Right kidney (tissue), 9 donors: ENCODE results near the gene SLC36A1.
"Not testable (repeated sequence)": the region's sequence is repeated elsewhere in the genome, so short reads cannot be mapped to it uniquely, and the experiment has no call there.

ENCODE experiments used
- DNase-seq: peaks from one replicate; pipeline ENCODE4 v3.0.0-alpha.2; 2016
- long read RNA-seq, 8 donors: transcript quantifications; one replicate each; lab custom pipeline, GENCODE V29; 2026

The SLC36A1 gene
- long read RNA-seq, donor 1, full-length matches to known transcripts: 1 of 1 reads
- long read RNA-seq, donor 1, partial matches to known transcripts: 0 of 1 reads
- long read RNA-seq, donor 1, other reads (novel, unspliced or antisense): 0 of 1 reads
- long read RNA-seq, donor 2, full-length matches to known transcripts: 1 of 1 reads
- long read RNA-seq, donor 2, partial matches to known transcripts: 0 of 1 reads
- long read RNA-seq, donor 2, other reads (novel, unspliced or antisense): 0 of 1 reads
- long read RNA-seq, donor 3, full-length matches to known transcripts: 1 of 1 reads
- long read RNA-seq, donor 3, partial matches to known transcripts: 0 of 1 reads
- long read RNA-seq, donor 3, other reads (novel, unspliced or antisense): 0 of 1 reads
- long read RNA-seq, donor 4, full-length matches to known transcripts: 1 of 17 reads
- long read RNA-seq, donor 4, partial matches to known transcripts: 16 of 17 reads
- long read RNA-seq, donor 4, other reads (novel, unspliced or antisense): 0 of 17 reads
- long read RNA-seq, donor 5, full-length matches to known transcripts: 2 of 2 reads
- long read RNA-seq, donor 5, partial matches to known transcripts: 0 of 2 reads
- long read RNA-seq, donor 5, other reads (novel, unspliced or antisense): 0 of 2 reads
- long read RNA-seq, donor 6, full-length matches to known transcripts: 1 of 1 reads
- long read RNA-seq, donor 6, partial matches to known transcripts: 0 of 1 reads
- long read RNA-seq, donor 6, other reads (novel, unspliced or antisense): 0 of 1 reads
- long read RNA-seq, donor 7, partial matches to known transcripts: 0 of 1 reads
- long read RNA-seq, donor 7, other reads (novel, unspliced or antisense): 0 of 1 reads
- long read RNA-seq, donor 8, full-length matches to known transcripts: 1 of 1 reads
- long read RNA-seq, donor 8, partial matches to known transcripts: 0 of 1 reads
- long read RNA-seq, donor 8, other reads (novel, unspliced or antisense): 0 of 1 reads

GRCh38 chr5:151447174-151448037 is at the start of gene SLC36A1:
SLC36A1 (plus strand) TSS chr5:151447603; CDS start chr5:151458793, 11,190 bp downstream.
- peak; percentile 92 for DNase-seq

GRCh38 chr5:151405334-151406160 is 41.9 kb upstream of the SLC36A1 start:
- no peak for DNase-seq

GRCh38 chr5:151406322-151406947 is 41.0 kb upstream of the SLC36A1 start:
- DNase-seq: no peak

- DNase-seq: no peak
Measured at GRCh38 chr5:151408591-151409230, 38.7 kb upstream of the SLC36A1 start.

GRCh38 chr5:151413800-151414199 is 33.6 kb upstream of the SLC36A1 start:
- DNase-seq: no peak

- no peak for DNase-seq
Measured at GRCh38 chr5:151414536-151414935, 32.9 kb upstream of the SLC36A1 start.

GRCh38 chr5:151417712-151418111 is 29.7 kb upstream of the SLC36A1 start:
- no peak for DNase-seq

GRCh38 chr5:151420127-151420526 is 27.3 kb upstream of the SLC36A1 start:
- no peak for DNase-seq

GRCh38 chr5:151424892-151425523 is 22.4 kb upstream of the SLC36A1 start:
- DNase-seq: no peak

GRCh38 chr5:151426347-151426746 is 21.1 kb upstream of the SLC36A1 start:
- DNase-seq: not testable (repeated sequence)

GRCh38 chr5:151427258-151427657 is 20.1 kb upstream of the SLC36A1 start:
- no peak for DNase-seq

- DNase-seq: no peak
Measured at GRCh38 chr5:151430731-151431130, 16.7 kb upstream of the SLC36A1 start.

- DNase-seq: no peak
Measured at GRCh38 chr5:151431666-151432065, 15.7 kb upstream of the SLC36A1 start.

- no peak for DNase-seq
Measured at GRCh38 chr5:151432210-151432609, 15.2 kb upstream of the SLC36A1 start.

GRCh38 chr5:151434570-151435237 is 12.7 kb upstream of the SLC36A1 start:
- no peak for DNase-seq

- DNase-seq: no peak
Measured at GRCh38 chr5:151448038-151448985, 909 bp downstream of the SLC36A1 start.

- no peak for DNase-seq
Measured at GRCh38 chr5:151449297-151449696, 1.9 kb downstream of the SLC36A1 start.

GRCh38 chr5:151449839-151450238 is 2.4 kb downstream of the SLC36A1 start:
- no peak for DNase-seq
